A549 (cell line): ENCODE results near the gene CUZD1.

ENCODE experiments used
- MAX ChIP-seq: IDR thresholded peaks from 2 replicates; pipeline ENCODE4 v1.6.1; 2012
- POLR2A ChIP-seq: IDR thresholded peaks from 2 replicates; pipeline ENCODE4 v1.6.1; 2012; ENCODE audit warnings: mild to moderate bottlenecking, low read length
- TF ChIP-seq, protein P1 (sequence below): fragments of >200 bp; sonication (Bioruptor Twin); formaldehyde crosslinking; IDR thresholded peaks from 3 replicates; pipeline ENCODE4 v1.6.1; 2016
- TF ChIP-seq, protein P2 (sequence below): fragments of >200 bp; sonication (Bioruptor Twin); formaldehyde crosslinking; IDR thresholded peaks from 3 replicates; pipeline ENCODE4 v1.5.1; 2016

- TF ChIP-seq POLR2A (no peak), MAX (no peak)
- TF ChIP-seq, protein P1, sequence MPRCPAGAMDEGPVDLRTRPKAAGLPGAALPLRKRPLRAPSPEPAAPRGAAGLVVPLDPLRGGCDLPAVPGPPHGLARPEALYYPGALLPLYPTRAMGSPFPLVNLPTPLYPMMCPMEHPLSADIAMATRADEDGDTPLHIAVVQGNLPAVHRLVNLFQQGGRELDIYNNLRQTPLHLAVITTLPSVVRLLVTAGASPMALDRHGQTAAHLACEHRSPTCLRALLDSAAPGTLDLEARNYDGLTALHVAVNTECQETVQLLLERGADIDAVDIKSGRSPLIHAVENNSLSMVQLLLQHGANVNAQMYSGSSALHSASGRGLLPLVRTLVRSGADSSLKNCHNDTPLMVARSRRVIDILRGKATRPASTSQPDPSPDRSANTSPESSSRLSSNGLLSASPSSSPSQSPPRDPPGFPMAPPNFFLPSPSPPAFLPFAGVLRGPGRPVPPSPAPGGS, result no peak
- TF ChIP-seq, protein P2, sequence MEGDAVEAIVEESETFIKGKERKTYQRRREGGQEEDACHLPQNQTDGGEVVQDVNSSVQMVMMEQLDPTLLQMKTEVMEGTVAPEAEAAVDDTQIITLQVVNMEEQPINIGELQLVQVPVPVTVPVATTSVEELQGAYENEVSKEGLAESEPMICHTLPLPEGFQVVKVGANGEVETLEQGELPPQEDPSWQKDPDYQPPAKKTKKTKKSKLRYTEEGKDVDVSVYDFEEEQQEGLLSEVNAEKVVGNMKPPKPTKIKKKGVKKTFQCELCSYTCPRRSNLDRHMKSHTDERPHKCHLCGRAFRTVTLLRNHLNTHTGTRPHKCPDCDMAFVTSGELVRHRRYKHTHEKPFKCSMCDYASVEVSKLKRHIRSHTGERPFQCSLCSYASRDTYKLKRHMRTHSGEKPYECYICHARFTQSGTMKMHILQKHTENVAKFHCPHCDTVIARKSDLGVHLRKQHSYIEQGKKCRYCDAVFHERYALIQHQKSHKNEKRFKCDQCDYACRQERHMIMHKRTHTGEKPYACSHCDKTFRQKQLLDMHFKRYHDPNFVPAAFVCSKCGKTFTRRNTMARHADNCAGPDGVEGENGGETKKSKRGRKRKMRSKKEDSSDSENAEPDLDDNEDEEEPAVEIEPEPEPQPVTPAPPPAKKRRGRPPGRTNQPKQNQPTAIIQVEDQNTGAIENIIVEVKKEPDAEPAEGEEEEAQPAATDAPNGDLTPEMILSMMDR, result no peak
Observed at GRCh38 chr10:122861711-122862161, 16.1 kb upstream of the CUZD1 start.
